Astrocyte (in vitro differentiated cells and primary cell): ENCODE data around the gene TRIM56.

Experiments
- CTCF ChIP-seq: IDR thresholded peaks from 2 replicates; pipeline ENCODE4 v1.5.1; 2011; ENCODE audit warnings: low read depth, mild to moderate bottlenecking, inconsistent platforms, low read length, moderate library complexity; ENCODE audit not compliant: insufficient read depth
- EZH2 ChIP-seq: IDR thresholded peaks from 2 replicates; pipeline ENCODE4 v1.6.1; 2012; ENCODE audit warnings: mild to moderate bottlenecking, low read length, inconsistent platforms; ENCODE audit not compliant: insufficient read depth

GRCh38 chr7:101085162-101085964, at the start of gene TRIM56:
- TF ChIP-seq CTCF (no peak), EZH2 (no peak)
